ENCODE results near the gene ZNF385A. TPM values are rescaled to one million over a fixed set of nuclear protein-coding genes. Genes with fewer than 3 reads are reported as not detected.

The ZNF385A gene
- total and polyA plus RNA-seq, 2 of the 8 experiments (the other 6 are each of a cell fraction or from before 2014, with no cell fraction given): 5.2 to 14.3 TPM

- H4K91ac ChIP-seq (replicated peaks; ENCODE audit: insufficient read length, low read length): no peak overlapping the region
- no peak overlapping the region for H4K5ac ChIP-seq (ENCODE audit: insufficient read length, low read depth, low read length)
- peaks cover 0 to 2% (median 0%) of the 10 kb centered on the region in 4 experiments; a peak in 4 of 8 replicates for H3K36me3 ChIP-seq (ENCODE audit: control insufficient read depth in 2 of 4, insufficient read depth in 4 of 4, low read length in 3 of 4)
- no peak overlapping the region for H2BK12ac ChIP-seq (ENCODE audit: low read depth, low read length)
- no peak overlapping the region for H3K4me3 ChIP-seq (ENCODE audit: extremely low read depth in 1 of 4, insufficient read depth in 2 of 4, low read depth in 3 of 4, low read length in 4 of 4)
- H2BK15ac ChIP-seq (ENCODE audit: low read length): no peak overlapping the region
- no peak overlapping the region for H3K4me2 ChIP-seq (ENCODE audit: insufficient read depth in 1 of 2, low read depth in 2 of 2, low read length in 2 of 2)
- no peak overlapping the region for H3K23ac ChIP-seq (ENCODE audit: insufficient read length)
- no peak overlapping the region for H4K8ac ChIP-seq (ENCODE audit: extremely low read depth, insufficient read depth, low read length)
- no peak overlapping the region for H3K4ac ChIP-seq (replicated peaks; ENCODE audit: insufficient read length, low read depth, low read length)
- H2AFZ ChIP-seq (ENCODE audit: low read length): no peak overlapping the region
- H2BK20ac ChIP-seq (ENCODE audit: low read length): no peak overlapping the region
- H2BK120ac ChIP-seq (replicated peaks; ENCODE audit: low read depth, low read length): no peak overlapping the region
- H3K9ac ChIP-seq (replicated peaks in 1 of 4; ENCODE audit: extremely low read depth in 1 of 4, low read depth in 3 of 4, low read length in 3 of 4): no peak overlapping the region
- no peaks in the 10 kb centered on the region for H3K23me2 ChIP-seq (ENCODE audit: low read depth, low read length)
- H3K79me2 ChIP-seq (ENCODE audit: control insufficient read depth in 1 of 2, insufficient read depth in 2 of 2, low read length in 2 of 2): no peaks in the 10 kb centered on the region
- H3K18ac ChIP-seq (ENCODE audit: extremely low read depth, low read length): no peak overlapping the region
- H3K56ac ChIP-seq (replicated peaks; ENCODE audit: insufficient read length, low read depth, low read length): no peak overlapping the region
- TF ChIP-seq SP2 (IDR thresholded peaks at IDR 0.05; ENCODE audit: low read length): no peak
- TF ChIP-seq CEBPB (IDR thresholded peaks at IDR 0.05; ENCODE audit: low read depth, low read length): no peak
- TF ChIP-seq EZH2 (IDR thresholded peaks at IDR 0.05; ENCODE audit: low read depth, low read length, severe bottlenecking): no peak
- TF ChIP-seq TAF1 (IDR thresholded peaks at IDR 0.05; ENCODE audit: low read depth, low read length): no peak
- no peak for TF ChIP-seq TAF7 (optimal IDR thresholded peaks at IDR 0.05; ENCODE audit: borderline replicate concordance, low read depth, low read length)
- TF ChIP-seq CHD1 (IDR thresholded peaks at IDR 0.05; ENCODE audit: low read depth, low read length): no peak
- H3K9me3 ChIP-seq (ENCODE audit: insufficient read depth in 2 of 2, low read depth in 1 of 2, low read length in 1 of 2): no peaks in the 10 kb centered on the region
- H2BK5ac ChIP-seq (ENCODE audit: low read depth, low read length): no peak overlapping the region
- no peak overlapping the region for H3K14ac ChIP-seq (ENCODE audit: insufficient read length)
- H3K4me1 ChIP-seq (replicated peaks in 1 of 4; ENCODE audit: control insufficient read depth in 3 of 4, insufficient read depth in 4 of 4, low read length in 3 of 4): peaks cover 0 to 7% (median under 1%) of the 10 kb centered on the region in 4 experiments; a peak in 3 of 7 replicates
- DNase-seq (ENCODE audit: low read depth in 1 of 2, low spot score in 2 of 2): no peak
- FAIRE-seq: no peak
- CTCF ChIA-PET (ENCODE audit: partially characterized antibody): interaction anchor here (0.9 to 2.6 kb wide), 10 partner anchors 10 to 193 kb away, joined by 3 to 23 read pairs (median 3); partner anchors contain the start of gene ZNF385A
- H3K79me1 ChIP-seq (ENCODE audit: low read depth, low read length): peaks cover 2% of the 10 kb centered on the region; the same call in 1 of the 2 replicates
- no peak overlapping the region for H2AK5ac ChIP-seq (ENCODE audit: low read depth, low read length)
- no peaks in the 10 kb centered on the region for H3K27me3 ChIP-seq (replicated peaks in 1 of 4; ENCODE audit: control insufficient read depth in 3 of 4, extremely low read depth in 1 of 4, insufficient read depth in 3 of 4, low read length in 3 of 4)
- H4K20me1 ChIP-seq (replicated peaks in 1 of 2; ENCODE audit: control insufficient read depth in 1 of 2, insufficient read depth in 2 of 2, low read length in 2 of 2): peaks cover 2% of the 10 kb centered on the region in 2 experiments
- POLR2A ChIA-PET (ENCODE audit: partially characterized antibody): interaction anchor here (1.1 kb wide), 1 partner anchor 37 kb away, joined by 3 read pairs; no protein-coding TSS in a partner anchor
- H3K27ac ChIP-seq (ENCODE audit: low read depth, low read length): no peak overlapping the region
- 91% methylated on average over 8 of the region's 8 CpGs; no CpG with 5 or more reads in 1 of the 2 experiments for WGBS, 2 experiments (ENCODE audit: extremely low coverage in 1 of 2, insufficient coverage in 1 of 2, insufficient read length in 1 of 2, insufficient replicate concordance in 2 of 2, low coverage in 1 of 2, low lambda C conversion rate in 2 of 2, missing lambda C conversion rate in 1 of 2)
These were observed 24.7 kb upstream of the ZNF385A start for GRCh38 chr12:54409267-54409666.
